K562 (cell line): ENCODE data around the gene MDC1. TPM values are rescaled to one million over a fixed set of nuclear protein-coding genes. Genes with fewer than 3 reads are reported as not detected.

Experiments used
- CBFA2T3 ChIP-seq: fragments of 450-650 bp; IDR thresholded peaks from 2 replicates; pipeline ENCODE4 v1.6.1; 2017
- CBFB ChIP-seq: sonication (generic); formaldehyde crosslinking; IDR thresholded peaks from 2 replicates; pipeline ENCODE4 v1.4.0; 2020; ENCODE audit warnings: mild to moderate bottlenecking, missing genetic modification reagents
- COPS2 ChIP-seq: fragments of 450-650 bp; conservative IDR thresholded peaks from 2 replicates; pipeline ENCODE4 v1.6.1; 2016; ENCODE audit warnings: mild to moderate bottlenecking, moderate library complexity
- CTBP1 ChIP-seq: fragments of 450-650 bp; IDR thresholded peaks from 2 replicates; pipeline ENCODE4 v1.6.1; 2016; ENCODE audit warnings: borderline replicate concordance
- ELF4 ChIP-seq: fragments of 450-650 bp; formaldehyde crosslinking; IDR thresholded peaks from 2 replicates; pipeline ENCODE4 v1.4.0; 2022; ENCODE audit warnings: missing genetic modification characterization
- FOSL1 ChIP-seq: fragments of 200-800 bp; sonication (Bioruptor generic); conservative IDR thresholded peaks from 2 replicates; pipeline ENCODE4 v1.6.1; 2016; ENCODE audit warnings: missing genetic modification characterization, missing compliant biosample characterization
- HSF4 ChIP-seq: fragments of 250-450 bp; sonication (Bioruptor Pico); IDR thresholded peaks from 2 replicates; pipeline ENCODE4 v2.1.2; 2022; ENCODE audit warnings: mild to moderate bottlenecking, moderate library complexity, borderline replicate concordance
- L3MBTL2 ChIP-seq: fragments of 450-650 bp; IDR thresholded peaks from 2 replicates; pipeline ENCODE4 v1.6.1; 2016; ENCODE audit warnings: mild to moderate bottlenecking, moderate library complexity
- MEF2D ChIP-seq: conservative IDR thresholded peaks from 2 replicates; pipeline ENCODE4 v1.6.1; 2016; ENCODE audit warnings: low read depth, missing genetic modification characterization, missing compliant biosample characterization
- SRSF7 ChIP-seq: fragments of 200-400 bp; formaldehyde crosslinking; optimal IDR thresholded peaks from 2 replicates; pipeline ENCODE3; 2017; ENCODE audit warnings: mild to moderate bottlenecking, low read depth, low read length
- STAG1 ChIP-seq: sonication (generic); formaldehyde crosslinking; IDR thresholded peaks from 2 replicates; pipeline ENCODE4 v1.5.0; 2020; ENCODE audit warnings: missing genetic modification reagents, borderline replicate concordance
- STAT5B ChIP-seq: fragments of 250-450 bp; sonication (Bioruptor Pico); IDR thresholded peaks from 2 replicates; pipeline ENCODE4 v1.8.0; 2021; ENCODE audit warnings: mild to moderate bottlenecking, inconsistent platforms
- XRCC4 ChIP-seq: IDR thresholded peaks from one replicate; pipeline ENCODE4 v1.6.1; 2011; ENCODE audit not compliant: insufficient read depth, insufficient read length; ENCODE audit errors: extremely low read depth
- ZFP1 ChIP-seq: fragments of 450-650 bp; formaldehyde crosslinking; IDR thresholded peaks from 2 replicates; pipeline ENCODE4 v1.4.0; 2020; ENCODE audit warnings: mild to moderate bottlenecking, mixed read lengths
- ZNF324 ChIP-seq: fragments of 250-450 bp; sonication (Bioruptor Pico); IDR thresholded peaks from 2 replicates; pipeline ENCODE4 v1.4.0; 2020; ENCODE audit warnings: mild to moderate bottlenecking
- ZNF551 ChIP-seq: fragments of 250-450 bp; sonication (Bioruptor Pico); IDR thresholded peaks from 2 replicates; pipeline ENCODE4 v1.5.0; 2021; ENCODE audit warnings: mild to moderate bottlenecking, moderate library complexity
- ZNF561 ChIP-seq: fragments of 450-650 bp; formaldehyde crosslinking; conservative IDR thresholded peaks from 2 replicates; pipeline ENCODE4 v1.4.0; 2020; ENCODE audit warnings: mild to moderate bottlenecking, moderate library complexity
- ZSCAN32 ChIP-seq: fragments of 450-650 bp; formaldehyde crosslinking; IDR thresholded peaks from 2 replicates; pipeline ENCODE4 v1.4.0; 2020; ENCODE audit warnings: mild to moderate bottlenecking, moderate library complexity
- polyA plus RNA-seq, 8 experiments: library from polyadenylated mRNA; depleted of rRNA in 4 of 8; stranded (reverse) in 5 of 8; unstranded in 3 of 8; fragments of >200 nt; fragmentation: Nextera tagmentation in 2 of 8; fragmentation: Illumina TruSeq in 1 of 8; extraction: Ambion mirVana in 2 of 8; extraction: Trizol in 1 of 8; gene quantifications; 2 replicates each; pipeline versions ENCODE4 v1.2.1 to v1.2.3, GENCODE V29; 2011 to 2014; ENCODE audit warnings: inconsistent platforms in 1 of 8, missing spikeins in 1 of 8
- total RNA-seq, 7 experiments: library from RNA; depleted of rRNA in 6 of 7; stranded (reverse); fragments of >200 nt in 6 of 7; fragmentation: Illumina TruSeq in 2 of 7; extraction: Trizol in 2 of 7; gene quantifications; 2 replicates each; pipeline versions ENCODE4 v1.2.1 to v1.2.3, GENCODE V29; 2011 to 2021; ENCODE audit warnings: low replicate concordance in 1 of 7
- TF ChIP-seq, protein P1 (sequence below): fragments of 450-650 bp; conservative IDR thresholded peaks from 2 replicates; pipeline ENCODE4 v1.6.1; 2016; ENCODE audit warnings: missing genetic modification characterization, low read depth, mild to moderate bottlenecking, control low read depth, missing compliant biosample characterization
- TF ChIP-seq, protein P2 (sequence below), 2 experiments: fragments of 450-650 bp in 1 of 2; IDR thresholded peaks; 2 replicates each; pipeline ENCODE4 v1.6.1; 2011 to 2017; ENCODE audit warnings: low read depth in 2 of 2, antibody characterized with exemption in 1 of 2, borderline replicate concordance in 1 of 2, low read length in 1 of 2, mild to moderate bottlenecking in 1 of 2, mixed read lengths in 1 of 2; ENCODE audit not compliant: control insufficient read depth in 1 of 2
- TF ChIP-seq, protein P3 (sequence below): sonication (generic); formaldehyde crosslinking; IDR thresholded peaks from 2 replicates; pipeline ENCODE4 v1.8.0; 2022; ENCODE audit warnings: mild to moderate bottlenecking, missing genetic modification reagents
- TF ChIP-seq, protein P4 (sequence below): sonication (generic); formaldehyde crosslinking; IDR thresholded peaks from 2 replicates; pipeline ENCODE4 v1.8.0; 2023; ENCODE audit warnings: mild to moderate bottlenecking, missing genetic modification reagents

MDC1 gene
- total and polyA plus RNA-seq, 9 of the 15 experiments (the other 6 are each of a cell fraction or from before 2014, with no cell fraction given), result 8.2 to 114 (median 20.0) TPM

DNA sequence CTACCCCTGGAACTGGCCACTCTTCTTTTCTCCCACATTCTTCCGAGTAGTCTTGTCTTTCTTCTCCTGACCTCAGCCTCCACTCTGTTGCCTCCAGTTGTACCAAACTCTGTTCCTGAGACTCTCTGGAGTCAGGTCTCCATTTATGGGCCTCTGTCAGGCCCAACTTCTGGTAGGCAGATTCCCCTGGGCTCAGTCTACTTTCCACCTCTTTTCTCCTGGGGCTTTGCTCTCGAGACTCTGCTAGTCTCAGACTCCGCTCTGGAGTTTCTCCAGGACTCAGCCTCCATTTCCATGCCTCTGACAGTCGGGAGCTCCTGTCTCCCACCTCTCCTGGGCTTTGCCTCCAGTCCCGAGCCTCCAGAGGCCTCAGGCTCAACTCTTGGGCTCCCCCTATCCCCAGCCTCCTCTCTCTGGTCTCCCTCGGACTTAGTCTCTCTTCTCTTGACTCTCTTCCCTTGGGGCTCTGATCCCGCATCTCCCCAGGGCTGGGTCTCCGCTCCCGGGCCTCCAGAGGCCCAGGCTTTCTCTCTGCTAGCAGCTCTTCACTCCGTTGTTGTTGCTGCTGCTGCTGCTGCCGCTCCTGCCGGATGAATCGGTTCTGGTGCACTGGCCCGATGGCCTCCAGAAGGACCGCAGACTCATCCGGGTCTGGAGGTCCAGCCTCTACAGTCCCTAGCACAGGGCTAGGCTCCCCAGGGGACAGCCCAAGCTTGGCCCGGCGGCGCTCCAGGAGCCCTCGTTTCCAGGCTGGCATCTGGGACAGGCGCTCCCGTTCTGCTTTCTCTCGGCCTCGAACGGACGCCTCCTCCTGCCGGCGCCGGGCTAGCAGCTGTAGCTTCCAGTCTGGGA lies 31.7 kb downstream of the MDC1 start (continued):
- no peak for TF ChIP-seq ZNF561 (CRISPR knock-in tag)
- TF ChIP-seq, protein P1, sequence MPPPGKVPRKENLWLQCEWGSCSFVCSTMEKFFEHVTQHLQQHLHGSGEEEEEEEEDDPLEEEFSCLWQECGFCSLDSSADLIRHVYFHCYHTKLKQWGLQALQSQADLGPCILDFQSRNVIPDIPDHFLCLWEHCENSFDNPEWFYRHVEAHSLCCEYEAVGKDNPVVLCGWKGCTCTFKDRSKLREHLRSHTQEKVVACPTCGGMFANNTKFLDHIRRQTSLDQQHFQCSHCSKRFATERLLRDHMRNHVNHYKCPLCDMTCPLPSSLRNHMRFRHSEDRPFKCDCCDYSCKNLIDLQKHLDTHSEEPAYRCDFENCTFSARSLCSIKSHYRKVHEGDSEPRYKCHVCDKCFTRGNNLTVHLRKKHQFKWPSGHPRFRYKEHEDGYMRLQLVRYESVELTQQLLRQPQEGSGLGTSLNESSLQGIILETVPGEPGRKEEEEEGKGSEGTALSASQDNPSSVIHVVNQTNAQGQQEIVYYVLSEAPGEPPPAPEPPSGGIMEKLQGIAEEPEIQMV (tag), result no peak
- TF ChIP-seq L3MBTL2, result no peak
- TF ChIP-seq STAT5B (CRISPR knock-in tag), result no peak
- TF ChIP-seq SRSF7, result no peak
- TF ChIP-seq ELF4, result peak; percentile 47; the same call in 1 of the 2 replicates
- TF ChIP-seq, protein P2, sequence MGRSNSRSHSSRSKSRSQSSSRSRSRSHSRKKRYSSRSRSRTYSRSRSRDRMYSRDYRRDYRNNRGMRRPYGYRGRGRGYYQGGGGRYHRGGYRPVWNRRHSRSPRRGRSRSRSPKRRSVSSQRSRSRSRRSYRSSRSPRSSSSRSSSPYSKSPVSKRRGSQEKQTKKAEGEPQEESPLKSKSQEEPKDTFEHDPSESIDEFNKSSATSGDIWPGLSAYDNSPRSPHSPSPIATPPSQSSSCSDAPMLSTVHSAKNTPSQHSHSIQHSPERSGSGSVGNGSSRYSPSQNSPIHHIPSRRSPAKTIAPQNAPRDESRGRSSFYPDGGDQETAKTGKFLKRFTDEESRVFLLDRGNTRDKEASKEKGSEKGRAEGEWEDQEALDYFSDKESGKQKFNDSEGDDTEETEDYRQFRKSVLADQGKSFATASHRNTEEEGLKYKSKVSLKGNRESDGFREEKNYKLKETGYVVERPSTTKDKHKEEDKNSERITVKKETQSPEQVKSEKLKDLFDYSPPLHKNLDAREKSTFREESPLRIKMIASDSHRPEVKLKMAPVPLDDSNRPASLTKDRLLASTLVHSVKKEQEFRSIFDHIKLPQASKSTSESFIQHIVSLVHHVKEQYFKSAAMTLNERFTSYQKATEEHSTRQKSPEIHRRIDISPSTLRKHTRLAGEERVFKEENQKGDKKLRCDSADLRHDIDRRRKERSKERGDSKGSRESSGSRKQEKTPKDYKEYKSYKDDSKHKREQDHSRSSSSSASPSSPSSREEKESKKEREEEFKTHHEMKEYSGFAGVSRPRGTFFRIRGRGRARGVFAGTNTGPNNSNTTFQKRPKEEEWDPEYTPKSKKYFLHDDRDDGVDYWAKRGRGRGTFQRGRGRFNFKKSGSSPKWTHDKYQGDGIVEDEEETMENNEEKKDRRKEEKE (IDR thresholded peaks at IDR 0.05; ENCODE audit: borderline replicate concordance in 1 of 2, control insufficient read depth in 1 of 2, low read depth in 2 of 2, low read length in 1 of 2), result no peak
- no peak for TF ChIP-seq XRCC4
- TF ChIP-seq, protein P3, sequence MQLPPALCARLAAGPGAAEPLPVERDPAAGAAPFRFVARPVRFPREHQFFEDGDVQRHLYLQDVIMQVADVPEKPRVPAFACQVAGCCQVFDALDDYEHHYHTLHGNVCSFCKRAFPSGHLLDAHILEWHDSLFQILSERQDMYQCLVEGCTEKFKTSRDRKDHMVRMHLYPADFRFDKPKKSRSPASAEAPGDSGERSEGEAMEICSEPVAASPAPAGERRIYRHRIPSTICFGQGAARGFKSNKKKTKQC (CRISPR knock-in tag), result no peak
- TF ChIP-seq MEF2D (tag), result no peak
- TF ChIP-seq, protein P4, sequence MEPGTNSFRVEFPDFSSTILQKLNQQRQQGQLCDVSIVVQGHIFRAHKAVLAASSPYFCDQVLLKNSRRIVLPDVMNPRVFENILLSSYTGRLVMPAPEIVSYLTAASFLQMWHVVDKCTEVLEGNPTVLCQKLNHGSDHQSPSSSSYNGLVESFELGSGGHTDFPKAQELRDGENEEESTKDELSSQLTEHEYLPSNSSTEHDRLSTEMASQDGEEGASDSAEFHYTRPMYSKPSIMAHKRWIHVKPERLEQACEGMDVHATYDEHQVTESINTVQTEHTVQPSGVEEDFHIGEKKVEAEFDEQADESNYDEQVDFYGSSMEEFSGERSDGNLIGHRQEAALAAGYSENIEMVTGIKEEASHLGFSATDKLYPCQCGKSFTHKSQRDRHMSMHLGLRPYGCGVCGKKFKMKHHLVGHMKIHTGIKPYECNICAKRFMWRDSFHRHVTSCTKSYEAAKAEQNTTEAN, result no peak
- TF ChIP-seq CTBP1, result no peak
- TF ChIP-seq CBFA2T3, result no peak
- TF ChIP-seq ZNF551 (CRISPR knock-in tag), result no peak
- TF ChIP-seq COPS2, result no peak
- TF ChIP-seq FOSL1 (tag), result no peak
- no peak for TF ChIP-seq CBFB (CRISPR knock-in tag)
- TF ChIP-seq HSF4 (CRISPR knock-in tag), result 0 out of 2 replicates have a peak, but pooled peaks have one; percentile 39
- no peak for TF ChIP-seq STAG1
- no peak for TF ChIP-seq ZSCAN32 (CRISPR knock-in tag)
- no peak for TF ChIP-seq ZNF324 (CRISPR knock-in tag)
- TF ChIP-seq ZFP1 (CRISPR knock-in tag), result 0 out of 2 replicates have a peak, but pooled peaks have one; percentile 43
